ENCODE measurements around the gene ADCY6. TPM values are rescaled to one million over a fixed set of nuclear protein-coding genes. Genes with fewer than 3 reads are reported as not detected.
A peak's percentile ranks its signal among the peaks of the same experiment; 100 is the strongest.

Gene ADCY6
- 12.7 TPM for polyA plus RNA-seq (2013, experiment 1 of 2)
- 20.4 TPM for polyA plus RNA-seq (2013, experiment 2 of 2)

GRCh38 chr12:48788854-48789775 is at the start of gene ADCY6:
TSS of gene ADCY6 (minus strand) at chr12:48789089. CDS start at chr12:48783434, 5,655 bp downstream.
- Histone ChIP-seq H3K4me3 (ENCODE audit: low read length) (peak within 1 kb of the TSS; percentile 90), H3K9ac (ENCODE audit: low read depth, low read length) (peak within 1 kb of the TSS; percentile 66)

GRCh38 chr12:48838048-48838447 is 49.2 kb upstream of the ADCY6 start:
- Histone ChIP-seq H3K27ac (ENCODE audit: low read depth, low read length) (no peak overlapping the region), H3K36me3 (ENCODE audit: insufficient read depth, low read length) (peaks cover 77% of the 10 kb centered on the region), H3K4me1 (ENCODE audit: insufficient read depth, low read length) (no peaks in the 10 kb centered on the region), H3K9ac (ENCODE audit: low read depth, low read length) (no peak overlapping the region), H3K27me3 (ENCODE audit: insufficient read depth, low read length) (no peaks in the 10 kb centered on the region), H3K9me3 (ENCODE audit: insufficient read depth, low read depth, low read length) (no peaks in the 10 kb centered on the region), H3K4me3 (ENCODE audit: low read length) (no peak overlapping the region)
- 98% methylated on average over 4 of the region's 4 CpGs for WGBS

More at GRCh38 chr12:48788854-48789775, at the start of gene ADCY6:
- H3K36me3 ChIP-seq (ENCODE audit: insufficient read depth, low read length): no peaks in the 10 kb centered on the region
- H3K27me3 ChIP-seq (ENCODE audit: insufficient read depth, low read length): peaks cover 10% of the 10 kb centered on the region
- under 1% methylated on average over 86 of the region's 86 CpGs for WGBS
- peaks cover 14% of the 10 kb centered on the region for H3K4me1 ChIP-seq (ENCODE audit: insufficient read depth, low read length)
- no peaks in the 10 kb centered on the region for H3K9me3 ChIP-seq (ENCODE audit: insufficient read depth, low read depth, low read length)
- peak within 1 kb of the TSS; percentile 80; the same call in 1 of the 2 replicates for H3K27ac ChIP-seq (ENCODE audit: low read depth, low read length)

- 95% methylated on average over 12 of the region's 12 CpGs for WGBS
These were observed 43.6 kb upstream of the ADCY6 start for GRCh38 chr12:48832321-48833060.

GRCh38 chr12:48831257-48831656 is 42.4 kb upstream of the ADCY6 start:
- H3K27ac ChIP-seq (ENCODE audit: low read depth, low read length): no peak overlapping the region
- H3K9ac ChIP-seq (ENCODE audit: low read depth, low read length): no peak overlapping the region
- H3K4me1 ChIP-seq (ENCODE audit: insufficient read depth, low read length): no peaks in the 10 kb centered on the region
- no peak overlapping the region for H3K4me3 ChIP-seq (ENCODE audit: low read length)
- H3K36me3 ChIP-seq (ENCODE audit: insufficient read depth, low read length): peaks cover 87% of the 10 kb centered on the region
- H3K9me3 ChIP-seq (ENCODE audit: insufficient read depth, low read depth, low read length): no peaks in the 10 kb centered on the region
- 93% methylated on average over 6 of the region's 6 CpGs for WGBS
- H3K27me3 ChIP-seq (ENCODE audit: insufficient read depth, low read length): no peaks in the 10 kb centered on the region

More at GRCh38 chr12:48832321-48833060, 43.6 kb upstream of the ADCY6 start:
- H3K27me3 ChIP-seq (ENCODE audit: insufficient read depth, low read length): no peaks in the 10 kb centered on the region
- H3K4me3 ChIP-seq (ENCODE audit: low read length): no peak overlapping the region
- no peaks in the 10 kb centered on the region for H3K9me3 ChIP-seq (ENCODE audit: insufficient read depth, low read depth, low read length)
- no peaks in the 10 kb centered on the region for H3K4me1 ChIP-seq (ENCODE audit: insufficient read depth, low read length)
- H3K36me3 ChIP-seq (ENCODE audit: insufficient read depth, low read length): peaks cover 94% of the 10 kb centered on the region
- H3K27ac ChIP-seq (ENCODE audit: low read depth, low read length): no peak overlapping the region
- H3K9ac ChIP-seq (ENCODE audit: low read depth, low read length): no peak overlapping the region

GRCh38 chr12:48828841-48829575 is 40.1 kb upstream of the ADCY6 start:
- WGBS: 95% methylated on average over 16 of the region's 16 CpGs
- Histone ChIP-seq H3K27me3 (ENCODE audit: insufficient read depth, low read length) (no peaks in the 10 kb centered on the region), H3K4me3 (ENCODE audit: low read length) (no peak overlapping the region), H3K27ac (ENCODE audit: low read depth, low read length) (no peak overlapping the region), H3K4me1 (ENCODE audit: insufficient read depth, low read length) (no peaks in the 10 kb centered on the region), H3K9me3 (ENCODE audit: insufficient read depth, low read depth, low read length) (no peaks in the 10 kb centered on the region), H3K36me3 (ENCODE audit: insufficient read depth, low read length) (peaks cover 75% of the 10 kb centered on the region), H3K9ac (ENCODE audit: low read depth, low read length) (no peak overlapping the region)

- 93% methylated on average over 2 of the region's 2 CpGs for WGBS
- Histone ChIP-seq H3K4me1 (ENCODE audit: insufficient read depth, low read length) (no peaks in the 10 kb centered on the region), H3K9ac (ENCODE audit: low read depth, low read length) (no peak overlapping the region), H3K9me3 (ENCODE audit: insufficient read depth, low read depth, low read length) (no peaks in the 10 kb centered on the region), H3K36me3 (ENCODE audit: insufficient read depth, low read length) (peaks cover 68% of the 10 kb centered on the region), H3K27ac (ENCODE audit: low read depth, low read length) (no peak overlapping the region), H3K27me3 (ENCODE audit: insufficient read depth, low read length) (no peaks in the 10 kb centered on the region), H3K4me3 (ENCODE audit: low read length) (no peak overlapping the region)
These were observed 39.4 kb upstream of the ADCY6 start for GRCh38 chr12:48828293-48828692.

GRCh38 chr12:48827513-48828096 is 38.7 kb upstream of the ADCY6 start:
- H3K9ac ChIP-seq (ENCODE audit: low read depth, low read length): no peak overlapping the region
- no peak overlapping the region for H3K4me3 ChIP-seq (ENCODE audit: low read length)
- H3K27me3 ChIP-seq (ENCODE audit: insufficient read depth, low read length): no peaks in the 10 kb centered on the region
- H3K36me3 ChIP-seq (ENCODE audit: insufficient read depth, low read length): peaks cover 61% of the 10 kb centered on the region
- WGBS: 96% methylated on average over 17 of the region's 17 CpGs
- H3K27ac ChIP-seq (ENCODE audit: low read depth, low read length): no peak overlapping the region
- no peaks in the 10 kb centered on the region for H3K4me1 ChIP-seq (ENCODE audit: insufficient read depth, low read length)
- H3K9me3 ChIP-seq (ENCODE audit: insufficient read depth, low read depth, low read length): no peaks in the 10 kb centered on the region

- WGBS: 91% methylated on average over 8 of the region's 8 CpGs
- Histone ChIP-seq H3K4me3 (ENCODE audit: low read length) (no peak overlapping the region), H3K36me3 (ENCODE audit: insufficient read depth, low read length) (peaks cover 55% of the 10 kb centered on the region), H3K9me3 (ENCODE audit: insufficient read depth, low read depth, low read length) (no peaks in the 10 kb centered on the region), H3K9ac (ENCODE audit: low read depth, low read length) (no peak overlapping the region), H3K27ac (ENCODE audit: low read depth, low read length) (no peak overlapping the region), H3K27me3 (ENCODE audit: insufficient read depth, low read length) (no peaks in the 10 kb centered on the region), H3K4me1 (ENCODE audit: insufficient read depth, low read length) (no peaks in the 10 kb centered on the region)
These were observed 38.1 kb upstream of the ADCY6 start for GRCh38 chr12:48827026-48827425.

GRCh38 chr12:48826209-48826855 is 37.4 kb upstream of the ADCY6 start:
- no peaks in the 10 kb centered on the region for H3K4me1 ChIP-seq (ENCODE audit: insufficient read depth, low read length)
- no peaks in the 10 kb centered on the region for H3K9me3 ChIP-seq (ENCODE audit: insufficient read depth, low read depth, low read length)
- WGBS: 91% methylated on average over 15 of the region's 15 CpGs
- no peak overlapping the region for H3K4me3 ChIP-seq (ENCODE audit: low read length)
- H3K27ac ChIP-seq (ENCODE audit: low read depth, low read length): no peak overlapping the region
- H3K27me3 ChIP-seq (ENCODE audit: insufficient read depth, low read length): no peaks in the 10 kb centered on the region
- H3K36me3 ChIP-seq (ENCODE audit: insufficient read depth, low read length): peaks cover 48% of the 10 kb centered on the region
- H3K9ac ChIP-seq (ENCODE audit: low read depth, low read length): no peak overlapping the region

GRCh38 chr12:48824905-48825304 is 36.0 kb upstream of the ADCY6 start:
- WGBS: 91% methylated on average over 4 of the region's 4 CpGs

More at GRCh38 chr12:48824905-48825304, 36.0 kb upstream of the ADCY6 start:
- H3K4me3 ChIP-seq (ENCODE audit: low read length): no peak overlapping the region
- peaks cover 34% of the 10 kb centered on the region for H3K36me3 ChIP-seq (ENCODE audit: insufficient read depth, low read length)
- H3K27ac ChIP-seq (ENCODE audit: low read depth, low read length): no peak overlapping the region
- H3K27me3 ChIP-seq (ENCODE audit: insufficient read depth, low read length): peaks cover 6% of the 10 kb centered on the region; the same call in 1 of the 2 replicates
- no peaks in the 10 kb centered on the region for H3K9me3 ChIP-seq (ENCODE audit: insufficient read depth, low read depth, low read length)
- peaks cover 7% of the 10 kb centered on the region; the same call in 1 of the 2 replicates for H3K4me1 ChIP-seq (ENCODE audit: insufficient read depth, low read length)
- H3K9ac ChIP-seq (ENCODE audit: low read depth, low read length): no peak overlapping the region
